ENCODE results near the gene PHEX.

Gene PHEX

GRCh38 chrX:22032084-22032483 lies at the start of gene PHEX:
Gene PHEX (plus strand): TSS chrX:22032325. CDS start chrX:22033006, 681 bp downstream.
- DNase-seq, result no peak

- peak; percentile 80 for DNase-seq
Measured at GRCh38 chrX:21985332-21985777, 46.8 kb upstream of the PHEX start.

GRCh38 chrX:21986596-21986995 lies 45.5 kb upstream of the PHEX start:
- DNase-seq, result no peak

GRCh38 chrX:21989384-21989783 lies 42.7 kb upstream of the PHEX start:
- DNase-seq, result no peak

GRCh38 chrX:21990832-21991231 lies 41.3 kb upstream of the PHEX start:
- DNase-seq, result no peak

GRCh38 chrX:21991504-21991903 lies 40.6 kb upstream of the PHEX start:
- no peak for DNase-seq

GRCh38 chrX:21993265-21993664 lies 38.9 kb upstream of the PHEX start:
- no peak for DNase-seq

GRCh38 chrX:21996872-21997455 lies 35.2 kb upstream of the PHEX start:
- no peak for DNase-seq

GRCh38 chrX:21998037-21998436 lies 34.1 kb upstream of the PHEX start:
- no peak for DNase-seq

GRCh38 chrX:22004866-22005265 lies 27.3 kb upstream of the PHEX start:
- no peak for DNase-seq

- DNase-seq, result no peak
Measured at GRCh38 chrX:22012051-22012450, 20.1 kb upstream of the PHEX start.

GRCh38 chrX:22012931-22013330 lies 19.2 kb upstream of the PHEX start:
- DNase-seq, result no peak

- DNase-seq, result no peak
Measured at GRCh38 chrX:22015139-22015750, 16.9 kb upstream of the PHEX start.

GRCh38 chrX:22021751-22022324 lies 10.3 kb upstream of the PHEX start:
- no peak for DNase-seq

GRCh38 chrX:22024577-22024976 lies 7.5 kb upstream of the PHEX start:
- DNase-seq, result no peak

GRCh38 chrX:22025751-22026150 lies 6.4 kb upstream of the PHEX start:
- DNase-seq, result no peak

- DNase-seq, result no peak
Measured at GRCh38 chrX:22026731-22027130, 5.4 kb upstream of the PHEX start.

- no peak for DNase-seq
Measured at GRCh38 chrX:22032506-22032905, 381 bp downstream of the PHEX start.

- DNase-seq, result no peak
Measured at GRCh38 chrX:22033818-22034217, 1.7 kb downstream of the PHEX start.

GRCh38 chrX:22035236-22035635 lies 3.1 kb downstream of the PHEX start:
- no peak for DNase-seq

GRCh38 chrX:22037225-22037624 lies 5.1 kb downstream of the PHEX start:
- DNase-seq, result no peak

- DNase-seq, result no peak
Measured at GRCh38 chrX:22037911-22038537, 5.9 kb downstream of the PHEX start.

GRCh38 chrX:22039541-22039940 lies 7.4 kb downstream of the PHEX start:
- no peak for DNase-seq

GRCh38 chrX:22040184-22040583 lies 8.1 kb downstream of the PHEX start:
- no peak for DNase-seq

Data from activated effector memory CD4-positive, alpha-beta T cell treated with anti-CD3 and anti-CD28 coated beads, Interleukin-2, amount 50 U/mL, for 16 hours (primary cell).